Epidermal melanocyte (primary cell): ENCODE measurements around the gene SFXN2.
"Not testable (repeated sequence)": the region's sequence is repeated elsewhere in the genome, so short reads cannot be mapped to it uniquely, and the experiment has no call there.

ENCODE experiments used
- DNase-seq: peaks from one replicate; pipeline ENCODE4 v3.0.0; 2011; ENCODE audit warnings: low spot score; ENCODE audit not compliant: insufficient read length

Gene SFXN2

GRCh38 chr10:102752934-102753664, 38.7 kb downstream of the SFXN2 start:
- DNase-seq: no peak

DNA sequence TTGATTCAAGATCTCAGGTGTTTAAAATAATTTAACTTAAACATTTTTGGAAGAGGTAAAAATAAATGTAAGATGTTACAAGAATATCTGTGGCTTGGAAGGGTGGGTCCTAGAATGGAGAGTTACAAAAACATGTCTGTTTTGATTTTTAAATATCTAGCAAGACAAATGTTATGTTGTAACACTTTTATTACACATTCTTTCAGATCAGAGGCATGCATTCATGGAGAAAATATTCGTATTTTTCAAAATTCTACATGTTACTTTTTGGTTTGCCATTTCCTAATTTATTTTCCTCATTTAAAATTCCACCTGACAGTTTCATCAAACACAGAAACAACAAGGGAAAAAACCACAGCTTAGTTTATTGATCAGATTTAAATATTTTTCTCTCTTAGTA, 39.3 kb downstream of the SFXN2 start:
- DNase-seq: no peak

DNA sequence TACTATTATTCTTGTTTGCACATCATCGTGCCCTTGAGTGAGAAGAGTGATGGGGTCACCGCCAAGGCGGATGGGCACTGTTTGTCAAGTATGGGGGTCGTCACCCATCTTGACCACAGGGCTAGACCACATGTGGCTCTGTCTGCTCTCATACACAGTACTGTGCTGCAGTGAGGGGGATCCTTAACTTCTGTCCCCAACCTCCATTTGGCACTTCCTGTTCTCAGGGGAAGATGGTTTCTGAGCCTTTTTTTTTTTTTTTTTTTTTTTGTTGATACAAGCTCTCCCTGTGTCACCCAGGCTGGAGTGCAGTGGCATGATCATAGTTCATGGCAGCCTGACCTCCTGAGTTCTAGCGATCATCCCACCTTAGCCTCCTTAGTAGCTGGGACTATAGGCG, 42.9 kb downstream of the SFXN2 start:
- DNase-seq: no peak

DNA sequence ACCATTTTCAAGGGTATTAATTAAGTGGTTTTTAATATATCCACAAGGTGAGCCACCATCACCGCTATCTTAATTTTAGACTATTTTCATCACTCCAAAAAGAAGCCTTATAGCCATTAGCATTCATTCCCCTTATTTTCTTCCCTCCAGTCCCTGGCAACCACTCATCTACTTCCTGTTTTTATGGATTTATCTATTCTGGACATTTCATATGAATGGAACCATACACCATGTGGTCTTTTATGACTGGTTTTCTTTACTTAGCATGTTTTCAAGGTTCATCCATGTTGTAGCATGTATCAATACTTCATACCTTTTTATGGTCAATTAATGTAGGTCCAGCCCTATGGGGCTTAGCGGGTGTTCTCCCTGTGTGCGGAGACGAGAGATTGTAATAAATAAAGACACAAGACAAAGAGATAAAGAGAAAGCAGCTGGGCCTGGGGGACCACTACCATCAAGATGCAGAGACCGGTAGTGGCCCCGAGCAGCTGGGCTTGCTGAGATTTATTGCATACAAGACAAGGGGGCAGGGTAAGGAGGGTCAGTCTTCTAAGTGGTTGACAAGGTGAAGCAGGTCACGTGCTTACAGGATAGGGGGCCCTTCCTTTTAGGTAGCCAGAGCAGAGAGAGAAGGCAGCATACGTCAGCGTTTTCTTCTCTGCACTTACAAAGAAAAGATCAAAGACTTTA, 44.0 kb downstream of the SFXN2 start:
- no peak for DNase-seq

DNA sequence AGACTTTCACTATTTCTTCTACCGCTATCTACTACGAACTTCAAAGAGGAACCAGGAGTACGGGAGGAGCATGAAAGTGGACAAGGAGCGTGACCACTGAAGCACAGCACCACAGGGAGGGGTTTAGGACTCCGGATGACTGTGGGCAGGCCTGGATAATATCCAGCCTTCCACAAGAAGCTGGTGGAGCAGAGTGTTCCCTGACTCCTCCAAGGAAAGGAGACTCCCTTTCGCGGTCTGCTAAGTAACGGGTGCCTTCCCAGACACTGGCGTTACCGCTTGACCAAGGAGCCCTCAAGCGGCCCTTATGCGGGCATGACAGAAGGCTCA, 44.5 kb downstream of the SFXN2 start:
- DNase-seq: not testable (repeated sequence)

DNA sequence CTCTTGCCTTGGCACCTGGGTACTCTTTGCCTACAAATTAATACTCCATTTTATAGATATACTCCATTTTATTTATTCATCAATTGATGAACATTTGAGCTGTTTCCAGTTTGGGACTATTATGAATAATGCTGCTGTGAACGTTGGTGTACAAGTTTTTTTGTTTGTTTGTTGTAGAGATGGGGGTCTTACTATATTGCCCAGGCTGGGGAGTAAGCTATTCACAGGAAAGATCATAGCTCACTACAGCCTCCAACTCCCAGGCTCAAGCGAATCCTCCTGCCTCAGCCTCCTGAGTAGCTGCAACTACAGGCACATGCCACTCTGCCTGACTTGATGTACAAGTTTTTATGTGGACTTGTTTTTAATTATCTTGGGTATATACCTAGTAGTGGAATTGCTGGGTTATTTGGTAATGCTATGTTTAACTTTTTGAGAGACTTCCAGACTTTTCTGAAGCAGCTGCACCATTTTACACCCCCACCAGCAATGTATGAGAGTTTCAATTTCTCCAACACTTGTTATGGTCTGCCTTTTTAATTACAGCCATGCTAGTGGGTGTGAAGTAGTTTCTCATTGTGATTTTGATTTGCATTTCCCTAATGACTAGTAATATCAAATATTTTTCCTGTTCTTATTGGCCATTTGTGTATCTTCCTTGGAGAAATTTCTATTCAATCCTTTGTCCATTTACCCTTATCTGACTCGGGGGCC, 45.2 kb downstream of the SFXN2 start:
- no peak for DNase-seq

- DNase-seq: no peak
Observed at GRCh38 chr10:102761981-102762380, 47.5 kb downstream of the SFXN2 start.

DNA sequence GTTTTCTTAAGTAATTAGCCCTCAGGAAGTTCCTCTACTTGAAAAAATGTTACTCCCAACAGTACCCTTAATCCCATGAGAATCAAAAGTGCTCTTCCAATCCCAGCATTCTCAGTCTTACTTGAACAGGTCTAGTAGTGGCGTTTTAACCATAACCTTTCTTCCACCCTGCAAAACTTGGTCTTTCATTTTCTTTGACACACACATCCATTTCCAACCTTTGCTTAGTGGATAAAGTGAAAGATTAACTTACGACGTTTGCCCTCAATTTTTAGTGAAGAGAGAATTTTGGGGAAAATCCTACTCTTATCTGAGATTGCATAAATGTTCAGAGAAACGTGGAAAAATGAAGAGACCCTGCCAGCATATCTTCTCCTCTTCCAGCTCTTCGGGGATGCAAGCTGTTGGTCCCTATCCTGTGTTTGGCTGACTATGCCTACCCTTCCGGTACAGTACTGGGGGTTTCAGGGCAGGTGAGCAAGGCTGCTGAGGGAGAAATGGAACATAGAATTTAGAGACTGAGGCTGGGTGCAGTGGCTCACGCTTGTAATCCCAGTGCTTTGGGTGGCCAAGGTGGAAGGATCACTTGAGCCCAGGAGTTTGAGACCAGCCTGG, 48.1 kb downstream of the SFXN2 start:
- DNase-seq: no peak

- no peak for DNase-seq
Observed at GRCh38 chr10:102763037-102763607, 48.7 kb downstream of the SFXN2 start.

GRCh38 chr10:102764470-102765161, 50.2 kb downstream of the SFXN2 start:
- DNase-seq: no peak

GRCh38 chr10:102765336-102765735, 50.9 kb downstream of the SFXN2 start:
- no peak for DNase-seq

GRCh38 chr10:102767428-102768160, 53.2 kb downstream of the SFXN2 start:
- DNase-seq: no peak

- no peak for DNase-seq
Observed at GRCh38 chr10:102769375-102770107, 55.1 kb downstream of the SFXN2 start.

GRCh38 chr10:102770108-102770482, 55.7 kb downstream of the SFXN2 start:
- DNase-seq: no peak

GRCh38 chr10:102770792-102771191, 56.4 kb downstream of the SFXN2 start:
- DNase-seq: no peak

- no peak for DNase-seq
Observed at GRCh38 chr10:102773320-102773719, 58.9 kb downstream of the SFXN2 start.

GRCh38 chr10:102773986-102774385, 59.5 kb downstream of the SFXN2 start:
- DNase-seq: no peak

- no peak for DNase-seq
Observed at GRCh38 chr10:102775201-102775934, 60.9 kb downstream of the SFXN2 start.
